HEK293 (cell line): ENCODE measurements around the gene TOPBP1.

ENCODE experiments used
- CTCF ChIA-PET: fragments of 350-600 bp; formaldehyde crosslinking; extraction: SDS; loops from one replicate; lab custom pipeline; 2021; ENCODE audit warnings: antibody characterized with exemption; lab: Yijun Ruan, JAX
- POLR2A ChIA-PET: fragments of 300-600 bp; formaldehyde crosslinking; extraction: SDS; loops from one replicate; lab custom pipeline; 2020; ENCODE audit warnings: antibody characterized with exemption, inconsistent platforms; lab: Yijun Ruan, JAX
- H3K27ac ChIP-seq: fragments of 200-500 bp; sonication (Bioruptor generic); 2 replicates; pipeline ENCODE4 v1.5.1; 2014; ENCODE audit warnings: low read depth, low read length, control low read depth, inconsistent platforms; ENCODE audit errors: extremely low read depth
- H3K36me3 ChIP-seq, 2 experiments: fragments of 200-500 bp in 1 of 2; sonication (Bioruptor generic) in 1 of 2; 1 replicate in 1 of 2; 2 replicates in 1 of 2; pipeline ENCODE4 v1.5.1; 2014 to 2017; ENCODE audit warnings: inconsistent platforms in 2 of 2, low read length in 2 of 2; ENCODE audit not compliant: control insufficient read depth in 2 of 2, insufficient read depth in 1 of 2
- H3K4me1 ChIP-seq: fragments of 200-500 bp; sonication (Bioruptor generic); 2 replicates; pipeline ENCODE4 v1.5.1; 2014; ENCODE audit warnings: mild to moderate bottlenecking, low read length, inconsistent platforms; ENCODE audit not compliant: control insufficient read depth, insufficient read depth
- H3K4me3 ChIP-seq: 2 replicates; pipeline ENCODE4 v1.5.1; 2011; ENCODE audit warnings: low read depth, mild to moderate bottlenecking, control low read depth, low read length, moderate library complexity
- H3K9me3 ChIP-seq: fragments of 200-500 bp; sonication (Bioruptor generic); 2 replicates; pipeline ENCODE4 v1.5.1; 2014; ENCODE audit warnings: low read depth, low read length, inconsistent platforms; ENCODE audit not compliant: control insufficient read depth, insufficient read depth
- PRDM10 ChIP-seq: fragments of 450-650 bp; formaldehyde crosslinking; IDR thresholded peaks from 2 replicates; pipeline ENCODE4 v1.5.1; 2016; ENCODE audit warnings: missing biosample characterization, missing genetic modification characterization
- SCRT2 ChIP-seq: fragments of 450-650 bp; formaldehyde crosslinking; IDR thresholded peaks from 2 replicates; pipeline ENCODE4 v1.5.1; 2016; ENCODE audit warnings: missing biosample characterization, missing genetic modification characterization
- ZBTB1 ChIP-seq: fragments of 450-650 bp; formaldehyde crosslinking; IDR thresholded peaks from 2 replicates; pipeline ENCODE4 v1.5.1; 2016; ENCODE audit warnings: missing biosample characterization, missing genetic modification characterization
- ZBTB26 ChIP-seq: fragments of 450-650 bp; formaldehyde crosslinking; optimal IDR thresholded peaks from 2 replicates; pipeline ENCODE3; 2016; ENCODE audit warnings: missing biosample characterization, mild to moderate bottlenecking, missing genetic modification characterization
- ZNF133 ChIP-seq: fragments of 450-650 bp; formaldehyde crosslinking; IDR thresholded peaks from 2 replicates; pipeline ENCODE4 v1.5.1; 2016; ENCODE audit warnings: missing biosample characterization, missing genetic modification characterization
- ZNF138 ChIP-seq: fragments of 450-650 bp; formaldehyde crosslinking; IDR thresholded peaks from 2 replicates; pipeline ENCODE4 v1.5.1; 2016; ENCODE audit warnings: missing biosample characterization, missing genetic modification characterization, borderline replicate concordance
- ZNF2 ChIP-seq: fragments of 450-650 bp; formaldehyde crosslinking; IDR thresholded peaks from 2 replicates; pipeline ENCODE4 v1.5.1; 2016; ENCODE audit warnings: missing biosample characterization, missing genetic modification characterization
- ZNF302 ChIP-seq: fragments of 450-650 bp; formaldehyde crosslinking; IDR thresholded peaks from 2 replicates; pipeline ENCODE4 v1.5.1; 2016; ENCODE audit warnings: missing biosample characterization, missing genetic modification characterization, low read depth
- ZNF366 ChIP-seq: fragments of 450-650 bp; formaldehyde crosslinking; conservative IDR thresholded peaks from 2 replicates; pipeline ENCODE4 v1.5.1; 2016; ENCODE audit warnings: missing biosample characterization, missing genetic modification characterization
- ZNF513 ChIP-seq: fragments of 450-650 bp; IDR thresholded peaks from 2 replicates; pipeline ENCODE4 v1.5.1; 2018; ENCODE audit warnings: missing biosample characterization, missing genetic modification characterization
- ZNF571 ChIP-seq: fragments of 450-650 bp; formaldehyde crosslinking; IDR thresholded peaks from 2 replicates; pipeline ENCODE4 v1.5.0; 2017; ENCODE audit warnings: missing biosample characterization, missing genetic modification characterization
- ZNF629 ChIP-seq: fragments of 450-650 bp; formaldehyde crosslinking; IDR thresholded peaks from 2 replicates; pipeline ENCODE4 v1.5.1; 2017; ENCODE audit warnings: missing biosample characterization, missing genetic modification characterization
- ZNF707 ChIP-seq: fragments of 450-650 bp; formaldehyde crosslinking; IDR thresholded peaks from 2 replicates; pipeline ENCODE4 v1.5.1; 2016; ENCODE audit warnings: missing biosample characterization, missing genetic modification characterization
- ZSCAN23 ChIP-seq: fragments of 450-650 bp; formaldehyde crosslinking; IDR thresholded peaks from 2 replicates; pipeline ENCODE4 v1.5.1; 2016; ENCODE audit warnings: missing biosample characterization, missing genetic modification characterization
- TF ChIP-seq, protein P1 (sequence below): fragments of 450-650 bp; formaldehyde crosslinking; IDR thresholded peaks from 2 replicates; pipeline ENCODE4 v1.5.1; 2016; ENCODE audit warnings: missing biosample characterization, missing genetic modification characterization
- TF ChIP-seq, protein P2 (sequence below): fragments of 450-650 bp; formaldehyde crosslinking; IDR thresholded peaks from 2 replicates; pipeline ENCODE4 v1.5.1; 2016; ENCODE audit warnings: missing biosample characterization, missing genetic modification characterization

TOPBP1 gene

DNA sequence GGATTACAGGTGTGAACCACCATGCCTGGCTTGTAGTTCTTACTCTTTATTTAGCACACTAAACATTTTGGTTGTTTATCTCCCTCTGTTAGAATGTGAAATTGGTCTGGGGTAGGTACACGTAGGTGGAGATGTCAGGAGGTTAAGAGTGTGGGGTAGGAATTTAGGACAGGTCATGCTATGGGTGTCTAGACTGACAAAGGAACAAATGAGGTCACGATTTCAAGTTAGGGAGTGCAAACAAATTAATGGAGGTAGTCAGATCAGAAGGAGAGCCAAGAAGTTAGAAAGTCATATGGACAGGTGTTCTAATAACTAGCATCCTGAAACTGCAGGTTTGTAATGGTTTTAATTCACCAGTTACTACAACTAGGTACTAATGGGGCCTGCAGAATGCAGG lies 68.5 kb downstream of the TOPBP1 start:
- ChIA-PET POLR2A (no interaction called here), CTCF (interaction anchor here (0.7 kb wide), 1 partner anchor 313 kb away, joined by 4 read pairs; no protein-coding TSS in a partner anchor)
- TF ChIP-seq ZBTB26 (tag by site-specific recombination): no peak
- TF ChIP-seq ZSCAN23 (tag by site-specific recombination): no peak
- TF ChIP-seq ZNF707 (tag by site-specific recombination): no peak
- TF ChIP-seq PRDM10 (tag by site-specific recombination): no peak
- TF ChIP-seq, protein P1, sequence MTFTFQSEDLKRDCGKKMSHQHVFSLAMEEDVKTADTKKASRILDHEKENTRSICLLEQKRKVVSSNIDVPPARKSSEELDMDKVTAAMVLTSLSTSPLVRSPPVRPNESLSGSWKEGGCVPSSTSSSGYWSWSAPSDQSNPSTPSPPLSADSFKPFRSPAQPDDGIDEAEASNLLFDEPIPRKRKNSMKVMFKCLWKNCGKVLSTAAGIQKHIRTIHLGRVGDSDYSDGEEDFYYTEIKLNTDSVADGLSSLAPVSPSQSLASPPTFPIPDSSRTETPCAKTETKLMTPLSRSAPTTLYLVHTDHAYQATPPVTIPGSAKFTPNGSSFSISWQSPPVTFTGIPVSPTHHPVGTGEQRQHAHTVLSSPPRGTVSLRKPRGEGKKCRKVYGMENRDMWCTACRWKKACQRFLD (tag by site-specific recombination): no peak
- TF ChIP-seq ZNF133 (tag by site-specific recombination): no peak
- no peak for TF ChIP-seq ZNF2
- no peak for TF ChIP-seq ZNF138 (tag by site-specific recombination)
- TF ChIP-seq ZNF302 (tag by site-specific recombination): no peak
- no peak for TF ChIP-seq ZBTB1 (tag by site-specific recombination)
- no peak for TF ChIP-seq ZNF366
- Histone ChIP-seq H3K4me1 (no peaks in the 10 kb centered on the region), H3K4me3 (no peak overlapping the region), H3K27ac (no peak overlapping the region), H3K9me3 (no peaks in the 10 kb centered on the region), H3K36me3 (peaks cover 0 to 17% of the 10 kb centered on the region in 2 experiments; a peak in 2 of 3 replicates)

GRCh38 chr3:133592843-133593242 lies 68.9 kb downstream of the TOPBP1 start:
- H3K36me3 ChIP-seq: peaks cover 0 to 19% of the 10 kb centered on the region in 2 experiments; a peak in 2 of 3 replicates
- no peaks in the 10 kb centered on the region for H3K9me3 ChIP-seq
- H3K27ac ChIP-seq: no peak overlapping the region
- TF ChIP-seq, protein P2, sequence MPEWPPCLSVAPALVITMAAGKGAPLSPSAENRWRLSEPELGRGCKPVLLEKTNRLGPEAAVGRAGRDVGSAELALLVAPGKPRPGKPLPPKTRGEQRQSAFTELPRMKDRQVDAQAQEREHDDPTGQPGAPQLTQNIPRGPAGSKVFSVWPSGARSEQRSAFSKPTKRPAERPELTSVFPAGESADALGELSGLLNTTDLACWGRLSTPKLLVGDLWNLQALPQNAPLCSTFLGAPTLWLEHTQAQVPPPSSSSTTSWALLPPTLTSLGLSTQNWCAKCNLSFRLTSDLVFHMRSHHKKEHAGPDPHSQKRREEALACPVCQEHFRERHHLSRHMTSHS (tag by site-specific recombination): no peak
- TF ChIP-seq ZNF571 (no peak), SCRT2 (tag by site-specific recombination) (no peak), ZNF629 (tag by site-specific recombination) (no peak), ZNF513 (no peak)
- no peaks in the 10 kb centered on the region for H3K4me1 ChIP-seq
- no peak overlapping the region for H3K4me3 ChIP-seq
- POLR2A ChIA-PET: no interaction called here
- CTCF ChIA-PET: interaction anchor here (0.7 kb wide), 1 partner anchor 314 kb away, joined by 4 read pairs; no protein-coding TSS in a partner anchor
